Esophagus muscularis mucosa (tissue), 4 donors: Measurements from ENCODE around the gene RFPL1.

ENCODE experiments used
- CTCF ChIP-seq, 3 experiments: fragments of 200-600 bp in 2 of 3; fragments of 450-650 bp in 1 of 3; sonication (generic) in 2 of 3; IDR thresholded peaks; one replicate each; pipeline ENCODE4 v1.5.1; 2017 to 2019; ENCODE audit warnings: antibody characterized with exemption in 3 of 3, mild to moderate bottlenecking in 2 of 3, moderate library complexity in 1 of 3
- EP300 ChIP-seq: sonication (generic); formaldehyde crosslinking; IDR thresholded peaks from one replicate; pipeline ENCODE4 v1.6.1; 2017; ENCODE audit warnings: antibody characterized with exemption
- POLR2AphosphoS5 ChIP-seq, 2 donors: sonication (generic); formaldehyde crosslinking; IDR thresholded peaks; one replicate each; pipeline ENCODE4 v1.6.1; 2017; ENCODE audit warnings: antibody characterized with exemption in 2 of 2

- TF ChIP-seq CTCF (IDR thresholded peaks at IDR 0.05) (no peak), POLR2AphosphoS5 (IDR thresholded peaks at IDR 0.05) (no peak), EP300 (no peak)
Measured at GRCh38 chr22:29483254-29483653, 44.9 kb downstream of the RFPL1 start.
